ENCODE data around the gene MMP25.

The MMP25 gene

DNA sequence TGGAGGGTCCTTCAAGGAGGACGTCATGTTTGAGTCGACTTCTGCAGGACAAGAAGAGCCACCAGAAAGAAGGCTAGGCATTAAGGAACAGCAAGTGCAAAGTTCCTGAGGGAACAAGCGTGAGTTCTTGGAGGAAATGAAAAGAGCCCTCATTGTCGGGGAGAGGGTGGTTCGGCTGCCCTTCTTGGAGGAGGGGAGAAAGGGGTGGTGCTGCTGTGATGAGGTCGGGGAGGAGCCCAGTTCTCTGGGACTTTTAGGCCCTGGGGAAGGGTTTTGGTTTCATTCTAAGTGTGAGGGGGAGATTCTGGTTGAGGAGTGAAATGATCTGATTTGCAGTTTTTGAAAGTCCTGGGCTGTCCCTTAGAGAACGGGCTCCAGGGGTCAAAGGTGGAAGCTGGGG, 13.7 kb upstream of the MMP25 start:
- TF ChIP-seq, protein P1, sequence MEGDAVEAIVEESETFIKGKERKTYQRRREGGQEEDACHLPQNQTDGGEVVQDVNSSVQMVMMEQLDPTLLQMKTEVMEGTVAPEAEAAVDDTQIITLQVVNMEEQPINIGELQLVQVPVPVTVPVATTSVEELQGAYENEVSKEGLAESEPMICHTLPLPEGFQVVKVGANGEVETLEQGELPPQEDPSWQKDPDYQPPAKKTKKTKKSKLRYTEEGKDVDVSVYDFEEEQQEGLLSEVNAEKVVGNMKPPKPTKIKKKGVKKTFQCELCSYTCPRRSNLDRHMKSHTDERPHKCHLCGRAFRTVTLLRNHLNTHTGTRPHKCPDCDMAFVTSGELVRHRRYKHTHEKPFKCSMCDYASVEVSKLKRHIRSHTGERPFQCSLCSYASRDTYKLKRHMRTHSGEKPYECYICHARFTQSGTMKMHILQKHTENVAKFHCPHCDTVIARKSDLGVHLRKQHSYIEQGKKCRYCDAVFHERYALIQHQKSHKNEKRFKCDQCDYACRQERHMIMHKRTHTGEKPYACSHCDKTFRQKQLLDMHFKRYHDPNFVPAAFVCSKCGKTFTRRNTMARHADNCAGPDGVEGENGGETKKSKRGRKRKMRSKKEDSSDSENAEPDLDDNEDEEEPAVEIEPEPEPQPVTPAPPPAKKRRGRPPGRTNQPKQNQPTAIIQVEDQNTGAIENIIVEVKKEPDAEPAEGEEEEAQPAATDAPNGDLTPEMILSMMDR (IDR thresholded peaks at IDR 0.05; ENCODE audit: borderline replicate concordance, insufficient read depth, low read depth, low read length) = no peak
- H3K4me3 ChIP-seq (ENCODE audit: low read depth, low read length) = no peak overlapping the region

DNA sequence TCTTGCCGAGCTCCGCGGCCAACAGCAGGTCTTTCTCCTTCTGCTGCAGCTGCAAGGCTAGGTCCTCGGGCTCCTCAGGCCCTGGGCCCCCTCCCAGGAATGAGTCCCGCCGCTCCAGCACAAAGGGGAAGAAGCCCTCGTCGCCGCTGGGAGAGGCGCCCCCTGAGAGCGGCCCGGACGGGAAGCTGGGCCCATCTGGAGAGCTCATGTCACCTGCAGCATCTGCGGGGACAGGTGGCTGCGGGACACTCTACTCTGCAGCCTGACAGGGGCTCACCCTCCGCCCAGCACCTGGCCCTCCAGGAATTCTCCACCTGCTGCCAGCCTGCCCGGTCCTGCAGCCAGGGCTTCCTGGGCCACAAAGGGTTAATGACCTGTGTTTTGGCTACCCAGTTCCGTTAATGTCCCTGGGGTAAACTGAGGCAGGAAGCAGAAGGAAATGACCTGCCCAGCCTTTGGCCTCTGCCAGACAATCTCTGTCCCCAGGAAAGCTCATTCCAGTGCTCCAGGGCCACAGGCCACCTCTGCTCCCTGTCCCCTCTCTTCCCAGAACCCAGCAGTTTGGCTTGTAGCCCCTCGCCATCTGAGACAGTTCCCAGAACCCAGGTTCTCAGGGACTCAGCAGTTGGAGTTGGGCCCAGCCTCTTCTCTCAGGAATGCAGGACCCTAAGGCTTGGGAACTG, 10.9 kb upstream of the MMP25 start:
- no peak overlapping the region for H3K4me3 ChIP-seq (ENCODE audit: low read depth, low read length)
- TF ChIP-seq, protein P1 (IDR thresholded peaks at IDR 0.05; ENCODE audit: borderline replicate concordance, insufficient read depth, low read depth, low read length) = no peak

DNA sequence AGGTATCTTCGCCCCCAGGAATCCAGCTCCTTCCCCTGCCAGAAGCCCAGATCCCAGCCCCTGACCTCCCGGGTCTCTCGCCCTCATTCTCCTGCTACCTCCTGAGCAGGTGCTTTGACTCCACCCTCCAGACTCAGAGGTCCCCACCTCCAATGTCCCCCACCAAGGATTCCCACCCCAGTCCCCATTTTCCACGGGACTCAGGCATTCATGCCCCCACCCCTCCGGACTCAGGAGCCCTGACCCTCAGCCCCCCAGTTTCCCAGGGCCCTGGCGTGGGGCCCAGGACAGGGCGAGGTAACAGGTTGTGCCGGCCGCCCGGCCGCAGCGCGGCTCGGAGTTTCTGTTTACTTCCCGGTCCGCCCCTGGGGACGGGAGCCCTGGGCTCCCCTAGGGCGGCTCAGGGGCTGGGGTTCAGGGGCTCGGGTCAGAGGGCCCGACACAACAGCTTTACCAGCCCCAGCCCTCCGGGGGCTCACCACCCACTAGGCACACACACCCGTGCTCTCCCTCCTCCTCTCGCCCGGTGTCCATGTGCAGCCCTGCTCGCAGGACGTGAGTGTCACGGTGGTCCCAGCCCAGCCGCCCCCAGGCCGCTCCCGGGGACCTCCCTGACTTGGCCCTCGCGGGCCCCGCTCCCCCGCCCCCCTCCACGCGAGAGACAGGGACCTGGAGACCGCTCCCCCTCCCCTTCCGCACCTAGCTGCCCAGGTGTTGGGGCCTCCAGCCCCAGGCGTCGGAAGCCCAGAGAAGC, 10.2 kb upstream of the MMP25 start:
- H3K4me3 ChIP-seq (ENCODE audit: low read depth, low read length) = no peak overlapping the region
- TF ChIP-seq, protein P1 (IDR thresholded peaks at IDR 0.05; ENCODE audit: borderline replicate concordance, insufficient read depth, low read depth, low read length) = no peak

DNA sequence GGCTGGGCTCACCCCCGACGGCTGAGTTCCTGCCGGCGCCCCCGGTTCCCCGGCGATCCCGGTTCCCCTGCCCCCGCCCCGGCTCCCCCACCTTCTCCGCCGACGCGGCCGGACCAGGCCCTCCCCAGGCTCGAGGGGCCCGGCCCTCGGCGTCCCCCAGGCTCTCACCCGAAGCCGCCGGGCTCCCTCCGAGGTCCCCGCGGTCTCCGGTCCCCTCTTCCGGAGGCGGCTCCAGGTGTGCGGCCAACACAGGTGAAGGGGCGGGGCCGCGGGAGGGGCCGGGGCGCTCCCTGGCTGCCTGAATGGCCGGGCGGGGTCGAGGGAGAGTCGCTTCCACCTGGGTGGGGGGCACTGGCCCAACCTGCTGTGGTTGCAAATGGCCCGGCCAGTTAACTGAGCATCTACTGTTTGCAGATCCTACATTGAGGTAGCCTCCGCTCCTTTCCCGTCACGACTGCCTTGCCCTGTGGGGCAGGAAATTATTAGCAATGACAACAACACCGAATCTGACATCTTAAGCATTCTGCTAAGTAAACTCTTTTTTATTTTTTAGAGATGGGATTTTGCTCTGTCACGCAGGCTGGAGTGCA, 9.5 kb upstream of the MMP25 start, which contains the start of gene BICDL2:
Gene BICDL2 (minus strand): TSS at position 219 of the 590 bp plus-strand sequence. CDS start 1,448 bp downstream, outside the sequence.
- TF ChIP-seq, protein P1 (IDR thresholded peaks at IDR 0.05; ENCODE audit: borderline replicate concordance, insufficient read depth, low read depth, low read length) = no peak
- no peak within 1 kb of the TSS for H3K4me3 ChIP-seq (ENCODE audit: low read depth, low read length)

DNA sequence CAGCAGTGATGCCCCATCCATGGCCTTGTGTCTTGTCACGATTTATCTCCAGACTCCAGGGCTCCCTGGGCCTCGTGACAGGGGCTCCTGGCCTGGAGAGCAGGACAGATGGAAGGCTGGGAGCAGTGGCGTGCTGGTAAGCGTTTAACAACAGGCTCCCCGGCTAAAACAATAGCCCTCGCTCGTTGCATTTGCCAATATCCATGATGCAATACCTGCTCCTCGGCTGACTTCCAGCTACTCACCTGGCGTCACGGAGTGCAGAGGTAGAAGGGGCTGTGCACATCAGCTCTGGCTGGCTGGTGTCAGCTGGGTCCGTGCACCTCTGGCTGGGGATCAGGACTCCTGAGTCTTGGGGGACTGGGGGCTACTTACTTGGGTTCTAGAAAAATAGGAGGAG, 8.1 kb upstream of the MMP25 start:
- no peak overlapping the region for H3K4me3 ChIP-seq (ENCODE audit: low read depth, low read length)
- TF ChIP-seq, protein P1 (IDR thresholded peaks at IDR 0.05; ENCODE audit: borderline replicate concordance, insufficient read depth, low read depth, low read length) = no peak

DNA sequence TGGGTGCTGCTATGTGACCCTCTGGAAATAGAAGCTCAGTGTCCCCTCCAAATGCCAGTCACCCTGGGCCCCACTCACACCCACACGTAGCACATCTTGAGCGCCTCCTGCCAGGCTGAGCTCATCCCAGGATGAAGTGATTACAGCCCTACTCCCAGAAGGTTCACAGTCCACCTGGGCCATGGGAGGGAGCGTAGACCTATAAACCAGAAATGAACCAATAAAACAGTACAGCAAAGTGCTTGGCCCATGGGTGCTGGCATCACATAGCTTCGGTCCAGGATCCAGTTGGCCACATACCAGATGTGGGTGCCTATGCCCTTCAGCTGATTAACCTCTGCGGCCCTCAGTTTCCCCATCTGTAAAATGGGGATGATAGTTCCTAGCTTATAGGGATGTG, 7.5 kb upstream of the MMP25 start:
- H3K4me3 ChIP-seq (ENCODE audit: low read depth, low read length) = no peak overlapping the region
- TF ChIP-seq, protein P1 (IDR thresholded peaks at IDR 0.05; ENCODE audit: borderline replicate concordance, insufficient read depth, low read depth, low read length) = no peak

All from GM12875 (cell line).